ENCODE data around the gene HYLS1.
"Not testable (repeated sequence)": the region's sequence is repeated elsewhere in the genome, so short reads cannot be mapped to it uniquely, and the experiment has no call there.

Gene HYLS1

DNA sequence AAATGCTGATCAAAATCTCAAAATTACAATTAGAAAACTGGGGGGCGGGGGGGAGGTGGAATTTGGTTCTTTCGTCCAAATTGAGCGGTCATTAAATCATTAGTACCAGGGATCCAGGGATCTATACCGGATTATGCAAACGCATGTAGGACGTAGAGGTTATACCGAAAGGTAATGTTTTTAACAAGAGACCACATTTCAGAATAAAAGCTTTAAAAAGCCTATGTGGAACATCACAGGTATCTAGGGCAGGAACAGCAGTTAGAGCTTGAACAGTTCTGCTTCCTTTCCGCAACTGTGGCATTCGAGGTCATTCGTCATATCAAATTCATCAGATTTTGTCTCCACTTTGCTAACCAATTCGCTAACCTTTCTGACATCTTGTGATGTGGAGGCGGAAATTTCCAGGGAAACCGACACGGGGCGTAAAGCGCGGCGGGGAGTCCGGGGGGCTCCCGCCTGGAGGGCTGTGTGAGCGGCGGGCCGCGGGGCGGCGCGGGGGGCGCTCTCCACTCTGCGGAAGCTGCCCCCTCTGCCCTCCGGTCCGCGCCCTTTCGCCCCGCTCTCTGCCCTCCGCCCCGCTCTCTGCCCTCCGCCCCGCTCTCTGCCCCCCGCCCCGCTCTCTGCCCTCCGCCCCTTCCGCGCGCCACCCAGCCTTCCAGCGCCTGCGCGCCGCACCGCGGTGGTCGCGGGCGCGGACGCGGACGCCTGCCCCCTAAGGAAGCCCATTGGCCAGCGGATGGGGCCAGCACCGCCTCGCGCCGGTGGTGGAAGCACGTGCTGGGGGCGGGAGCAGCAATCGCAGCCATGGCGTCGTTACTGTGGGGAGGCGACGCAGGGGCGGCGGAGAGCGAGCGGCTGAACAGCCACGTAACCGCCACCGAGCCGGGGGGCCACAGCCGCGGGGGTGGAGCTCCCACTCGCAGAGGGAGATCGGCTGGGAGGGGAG lies 16.5 kb downstream of the HYLS1 start, which contains the start of gene DDX25:
TSS of gene DDX25 (plus strand) at position 798 of the 949 bp plus-strand sequence. CDS start at position 808, 10 bp downstream.
- DNase-seq: peak; percentile 42

DNA sequence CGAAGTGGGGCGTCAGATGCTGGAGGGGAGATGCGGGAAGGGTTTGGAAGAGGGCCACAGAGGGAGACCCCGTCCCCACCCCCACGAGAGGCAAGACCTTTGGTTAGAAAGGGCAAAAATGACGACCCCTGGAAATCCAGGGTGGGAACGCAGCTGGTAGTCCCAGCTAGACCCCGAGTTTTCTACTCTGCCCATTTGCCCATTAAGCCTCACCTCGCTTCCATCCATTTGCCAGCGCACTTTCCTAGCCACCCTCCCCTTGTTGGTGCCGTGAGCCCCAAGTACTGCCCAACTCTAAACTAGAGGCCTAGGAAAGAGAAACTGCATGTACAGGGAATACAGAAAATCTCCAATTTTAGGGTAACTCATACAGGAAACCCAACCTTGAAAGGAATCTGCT lies 17.2 kb downstream of the HYLS1 start:
- DNase-seq: no peak

DNA sequence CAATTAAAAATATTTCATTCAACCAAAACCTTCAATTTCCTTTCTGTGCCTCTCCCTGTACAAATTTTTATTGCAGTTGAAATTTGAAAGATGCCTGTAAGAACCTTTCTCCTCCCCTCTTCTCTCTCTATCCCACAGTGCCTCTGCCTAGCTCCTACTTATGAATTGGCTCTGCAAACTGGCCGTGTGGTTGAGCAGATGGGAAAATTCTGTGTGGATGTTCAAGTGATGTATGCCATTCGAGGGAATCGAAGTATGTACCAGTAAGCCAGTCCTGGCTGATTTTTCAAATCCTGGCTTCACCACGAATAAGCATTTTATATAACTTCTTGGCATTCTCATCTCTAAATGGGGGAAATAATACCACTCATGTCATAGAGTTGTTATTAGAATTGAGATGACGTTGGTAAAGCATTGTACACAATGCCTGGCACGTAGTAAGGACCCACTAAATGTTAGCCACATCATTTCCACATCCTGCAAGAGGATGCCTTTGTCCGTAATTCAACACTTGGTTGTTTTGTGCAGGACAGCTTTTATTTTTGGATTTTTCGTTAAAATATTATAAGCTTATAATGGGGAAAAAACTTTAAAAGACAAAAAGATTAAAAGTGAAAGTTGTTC lies 22.9 kb downstream of the HYLS1 start:
- no peak for DNase-seq

DNA sequence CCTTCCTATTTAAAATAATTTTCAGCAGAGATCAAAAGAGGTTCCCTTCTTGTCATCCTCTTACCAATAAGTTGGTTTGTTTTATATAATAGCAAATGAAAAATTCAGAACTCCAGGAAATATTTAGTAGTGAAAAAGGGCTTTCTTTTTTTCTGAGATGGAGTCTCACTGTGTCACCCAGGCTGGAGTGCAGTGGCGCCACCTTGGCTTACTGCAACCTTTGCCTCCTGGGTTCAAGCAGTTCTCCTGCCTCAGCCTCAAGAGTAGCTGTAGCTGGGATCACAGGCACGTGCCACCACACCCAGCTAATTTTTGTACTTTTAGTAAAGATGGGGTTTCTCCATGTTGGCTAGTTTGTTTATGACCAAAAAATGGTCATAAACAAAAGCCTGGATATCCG lies 27.1 kb downstream of the HYLS1 start:
- DNase-seq: not testable (repeated sequence)

DNA sequence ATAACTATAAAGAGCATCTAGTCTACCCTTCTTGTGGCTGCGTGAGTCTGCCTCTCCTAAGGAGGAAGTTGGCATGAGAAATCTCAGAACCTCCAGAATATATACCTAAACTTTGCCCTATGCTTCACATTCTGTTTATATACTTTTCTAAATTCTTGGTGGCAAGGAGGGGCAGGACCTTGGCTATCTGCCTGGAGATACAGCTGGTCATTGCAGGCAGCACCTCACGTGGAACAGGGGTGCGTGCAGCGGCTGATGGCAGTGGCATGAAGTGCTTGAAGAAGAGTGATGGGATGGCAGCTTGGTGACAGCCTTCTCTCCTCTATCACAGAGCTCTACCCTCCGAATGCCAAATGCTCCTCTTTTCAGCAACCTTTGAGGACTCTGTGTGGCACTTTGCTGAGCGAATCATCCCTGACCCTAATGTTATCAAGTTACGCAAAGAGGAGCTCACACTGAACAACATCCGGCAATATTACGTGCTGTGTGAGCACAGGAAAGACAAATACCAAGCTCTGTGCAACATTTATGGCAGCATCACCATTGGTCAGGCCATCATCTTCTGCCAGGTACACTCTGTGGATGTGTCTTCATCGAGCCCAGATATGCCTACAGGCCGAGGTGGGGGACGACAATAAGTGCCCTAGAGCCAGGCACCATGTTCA lies 29.3 kb downstream of the HYLS1 start:
- no peak for DNase-seq

DNA sequence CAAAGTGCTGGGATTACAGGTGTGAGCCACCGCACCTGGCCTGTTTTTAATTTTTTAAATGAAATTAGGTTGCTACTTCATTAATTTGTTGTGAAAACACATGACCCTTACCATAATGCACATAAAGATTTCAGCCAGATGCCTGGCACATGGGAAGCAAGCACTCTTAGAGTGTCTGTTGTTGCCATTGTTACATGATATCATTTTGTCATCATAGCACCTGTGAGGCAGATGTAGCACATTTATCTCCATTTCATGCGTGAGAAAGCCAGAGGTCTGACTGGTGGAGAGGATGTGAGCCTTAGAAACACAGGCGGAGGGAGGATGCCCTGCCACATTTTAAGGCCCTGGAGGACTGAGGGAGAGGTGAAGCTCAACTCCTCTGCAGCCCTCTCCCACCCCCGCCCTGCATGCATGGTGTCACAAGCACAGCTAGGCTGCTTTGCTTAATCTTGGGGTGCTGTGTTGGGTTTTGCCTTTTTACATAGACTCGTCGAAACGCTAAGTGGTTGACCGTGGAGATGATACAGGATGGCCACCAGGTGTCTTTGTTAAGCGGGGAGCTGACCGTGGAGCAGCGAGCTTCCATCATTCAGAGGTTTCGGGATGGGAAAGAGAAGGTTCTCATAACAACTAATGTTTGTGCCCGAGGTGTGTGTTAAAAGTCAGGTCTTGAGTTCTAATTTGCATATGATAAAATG lies 30.8 kb downstream of the HYLS1 start:
- DNase-seq: no peak

DNA sequence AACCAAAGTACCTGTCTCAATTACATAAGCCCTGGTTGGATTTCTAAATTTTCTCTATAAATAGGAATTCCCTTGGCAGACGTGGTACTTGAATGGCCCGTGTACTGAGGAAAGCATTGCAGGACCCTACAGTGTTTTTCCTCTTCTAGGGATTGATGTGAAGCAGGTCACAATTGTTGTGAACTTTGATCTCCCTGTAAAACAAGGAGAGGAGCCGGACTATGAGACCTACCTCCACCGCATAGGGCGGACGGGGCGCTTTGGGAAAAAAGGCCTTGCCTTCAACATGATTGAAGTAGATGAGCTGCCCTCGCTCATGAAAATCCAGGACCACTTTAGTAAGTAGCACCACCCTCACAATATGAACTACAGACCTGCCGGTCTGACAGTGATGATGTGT lies 33.6 kb downstream of the HYLS1 start:
- no peak for DNase-seq

DNA sequence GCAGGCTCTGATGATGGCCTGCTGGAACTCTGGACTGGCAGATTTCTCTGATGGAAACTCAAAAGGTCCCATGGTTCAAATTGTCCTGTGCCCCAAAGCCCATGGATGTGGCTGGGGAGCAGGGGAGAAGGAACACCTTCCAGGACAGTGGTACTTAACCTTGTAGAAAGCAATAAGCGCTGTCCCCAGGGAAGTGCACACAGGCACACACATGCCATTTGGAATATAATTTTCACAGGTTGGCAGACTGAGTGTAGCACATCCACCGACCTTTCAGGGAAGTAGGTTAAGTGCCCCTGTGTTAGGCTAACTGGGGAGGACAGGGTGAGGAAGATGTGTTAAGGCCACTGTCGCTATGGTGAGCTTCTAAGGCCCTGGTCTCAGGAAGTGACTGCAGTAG lies 34.7 kb downstream of the HYLS1 start:
- no peak for DNase-seq

DNA sequence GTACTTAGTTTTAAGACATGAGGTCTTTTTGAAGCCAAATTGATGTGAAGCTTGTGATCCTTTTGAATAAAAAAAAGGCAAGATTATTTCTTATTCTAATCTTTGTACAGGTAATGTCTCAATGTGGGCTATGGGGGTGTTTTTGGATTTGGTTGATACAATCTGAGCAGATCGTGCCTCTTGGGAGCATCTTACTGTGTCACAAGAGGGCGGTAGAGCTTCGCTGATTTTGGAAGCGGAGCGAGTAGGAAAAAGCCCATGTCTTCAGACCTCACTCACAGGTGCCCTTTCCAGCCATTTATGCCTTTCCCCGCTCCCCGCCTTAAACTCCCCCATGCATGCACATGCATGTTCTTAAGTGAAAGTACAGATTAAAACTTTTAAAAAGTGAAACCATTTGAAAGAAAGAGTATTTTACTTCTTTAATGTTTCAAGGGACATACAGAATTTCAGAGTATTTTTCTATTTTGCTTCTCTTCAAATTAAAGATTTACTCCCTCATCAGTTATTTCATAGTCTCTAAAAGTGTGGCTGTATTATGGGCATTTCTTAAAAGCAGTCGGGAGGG lies 35.6 kb downstream of the HYLS1 start:
- peak; percentile 82 for DNase-seq

DNA sequence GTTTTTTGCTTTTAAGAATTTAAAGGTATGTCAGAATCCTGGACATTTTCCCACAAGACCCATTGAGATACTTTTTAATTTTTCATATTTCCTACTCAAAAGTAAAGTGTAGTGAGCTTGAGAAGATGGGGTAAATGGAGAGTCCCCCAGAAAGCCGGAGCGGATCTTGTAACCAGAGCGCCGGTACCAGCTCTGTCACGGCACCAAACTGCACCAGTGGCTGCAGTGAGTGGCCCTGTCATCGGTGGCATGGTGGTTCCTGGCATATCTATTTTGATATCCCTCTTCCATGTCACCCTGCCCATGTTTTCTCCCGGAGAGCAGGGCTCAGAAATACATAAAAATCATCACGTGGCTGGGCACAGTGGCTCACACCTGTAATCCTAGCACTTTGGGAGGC lies 36.2 kb downstream of the HYLS1 start:
- DNase-seq: no peak

DNA sequence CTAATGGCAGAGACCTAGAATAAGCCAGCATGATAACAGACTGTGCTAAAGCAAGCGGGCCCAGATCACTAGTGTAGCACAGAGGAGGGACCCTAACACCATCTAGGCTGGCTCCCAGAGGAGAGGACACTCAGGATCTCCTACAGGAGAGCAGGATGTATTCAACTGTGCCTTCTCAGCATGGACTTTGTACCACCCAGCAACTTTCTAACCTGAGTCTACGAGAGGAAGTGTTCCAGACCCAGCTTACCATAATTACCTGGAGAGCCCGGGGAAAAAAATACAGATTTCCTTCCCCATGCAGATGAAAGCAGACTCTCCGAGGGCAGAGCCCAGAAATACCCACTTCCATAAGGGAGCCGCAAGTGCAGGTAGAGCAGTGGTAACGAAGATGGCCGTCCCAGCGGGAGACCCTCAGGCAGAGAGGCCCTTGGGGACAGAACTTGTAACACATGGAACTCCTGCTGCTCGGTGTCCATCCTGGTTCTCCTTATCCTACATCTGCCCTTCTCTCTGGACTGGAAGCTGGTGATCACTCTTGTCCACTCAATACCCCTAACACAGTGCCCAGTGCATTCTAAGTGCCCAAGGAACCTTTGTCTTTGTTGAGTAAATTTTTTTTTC lies 37.0 kb downstream of the HYLS1 start:
- DNase-seq: no peak

DNA sequence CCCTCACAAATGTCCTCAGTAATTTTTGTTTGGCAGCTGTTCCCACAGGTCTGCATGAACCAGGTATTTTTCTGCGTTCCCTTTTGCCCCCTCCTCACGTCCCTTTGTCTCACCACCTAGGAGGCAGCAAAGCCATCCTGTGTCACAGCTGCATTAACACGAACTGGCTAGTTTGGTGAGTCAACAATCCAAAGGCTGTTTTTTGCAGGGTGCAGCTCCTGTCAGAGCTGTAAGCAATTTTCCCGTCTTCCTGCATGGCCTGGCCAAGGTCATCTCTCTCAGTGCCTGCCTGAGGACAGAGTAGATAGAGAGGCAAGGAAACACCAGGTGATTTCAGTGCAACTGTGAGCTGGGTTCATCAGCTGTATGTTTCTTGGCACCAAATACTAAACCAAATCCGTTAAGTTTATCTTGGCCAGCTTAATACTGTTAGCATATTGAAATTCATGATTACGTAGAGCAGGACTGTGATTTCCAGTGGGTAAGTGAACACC lies 37.8 kb downstream of the HYLS1 start:
- no peak for DNase-seq

DNA sequence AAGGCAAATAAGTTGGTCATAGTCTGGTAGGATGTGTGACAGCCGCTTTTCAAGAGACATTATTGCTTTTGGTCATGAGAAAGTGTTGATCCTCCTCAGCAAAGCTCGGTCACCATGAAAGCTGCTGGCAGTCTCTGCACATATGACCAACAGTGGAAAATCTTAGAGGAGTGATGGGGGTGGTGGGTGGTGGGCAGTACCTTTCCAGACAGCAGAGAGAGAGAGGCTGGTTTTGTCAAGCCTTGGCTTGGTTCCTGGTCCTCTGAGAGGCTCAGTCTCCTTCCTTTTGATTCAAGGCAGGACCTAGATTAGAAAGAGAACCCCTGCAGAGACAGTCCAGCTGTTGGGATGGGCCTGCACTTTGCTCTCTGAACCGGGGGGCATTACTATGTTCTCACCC lies 38.3 kb downstream of the HYLS1 start:
- DNase-seq: no peak

DNA sequence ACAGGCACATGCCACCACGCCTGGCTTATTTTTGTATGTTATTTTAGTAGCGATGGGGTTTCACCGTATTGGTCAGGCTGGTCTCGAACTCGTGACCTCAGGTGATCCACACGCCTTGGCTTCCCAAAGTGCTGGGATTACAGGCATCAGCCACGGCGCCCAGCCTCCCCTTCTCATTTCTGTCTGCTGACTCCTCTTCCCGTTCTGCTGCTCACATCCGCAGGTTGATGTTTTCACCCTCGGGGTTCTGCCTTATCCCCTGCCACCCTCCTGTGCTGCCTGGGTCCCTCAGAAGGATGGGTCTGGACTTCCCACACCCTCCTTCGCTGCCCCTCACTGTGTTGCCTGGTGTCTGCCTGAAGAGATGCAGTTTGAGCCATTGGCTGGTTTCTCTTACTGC lies 39.2 kb downstream of the HYLS1 start:
- no peak for DNase-seq

DNA sequence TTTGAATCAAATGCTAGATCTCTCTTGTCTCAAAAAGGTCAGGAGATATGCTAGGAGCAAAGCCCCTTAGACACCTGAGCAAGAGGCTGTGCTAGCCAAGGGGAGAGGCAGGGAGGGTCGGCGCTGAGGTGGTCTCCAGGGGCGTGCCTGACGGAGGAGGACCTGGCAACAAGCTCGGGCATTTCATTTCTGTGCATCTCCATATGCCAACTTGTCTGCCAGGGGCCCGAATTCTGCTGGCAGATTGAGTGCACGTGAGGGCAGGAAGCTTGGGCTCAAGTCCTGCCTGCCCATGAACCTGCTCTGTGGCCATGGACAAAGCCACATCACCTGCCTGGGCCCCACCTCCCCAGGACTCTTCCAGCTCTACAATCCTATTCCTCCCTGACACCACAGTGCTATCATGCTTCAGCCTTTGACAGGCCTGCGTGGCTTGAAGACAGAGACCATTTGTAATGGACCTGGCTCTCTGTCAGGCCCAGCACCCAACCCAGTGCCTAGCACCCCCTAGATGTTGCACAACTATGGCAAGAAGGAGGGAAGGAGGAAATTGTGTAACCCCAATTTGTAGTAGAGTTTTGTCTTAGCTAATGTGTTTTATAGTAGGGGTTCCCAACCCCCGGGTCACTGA lies 42.1 kb downstream of the HYLS1 start:
- DNase-seq: no peak

DNA sequence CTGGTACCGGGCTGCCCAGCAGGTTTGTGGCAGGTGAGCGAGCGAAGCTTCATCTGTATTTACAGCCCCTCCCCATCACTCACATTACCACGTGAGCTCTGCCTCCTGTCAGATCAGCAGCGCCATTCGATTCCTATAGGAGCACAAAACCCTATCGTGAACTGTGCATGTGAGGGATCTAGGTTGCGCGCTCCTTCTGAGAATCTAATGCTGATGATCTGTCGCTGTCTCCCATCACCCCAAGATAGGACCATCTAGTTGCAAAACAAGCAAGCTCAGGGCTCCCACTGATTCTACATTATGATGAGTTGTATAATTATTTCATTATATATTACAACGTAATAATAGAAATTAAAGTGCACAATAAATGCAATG lies 42.6 kb downstream of the HYLS1 start:
- no peak for DNase-seq

DNA sequence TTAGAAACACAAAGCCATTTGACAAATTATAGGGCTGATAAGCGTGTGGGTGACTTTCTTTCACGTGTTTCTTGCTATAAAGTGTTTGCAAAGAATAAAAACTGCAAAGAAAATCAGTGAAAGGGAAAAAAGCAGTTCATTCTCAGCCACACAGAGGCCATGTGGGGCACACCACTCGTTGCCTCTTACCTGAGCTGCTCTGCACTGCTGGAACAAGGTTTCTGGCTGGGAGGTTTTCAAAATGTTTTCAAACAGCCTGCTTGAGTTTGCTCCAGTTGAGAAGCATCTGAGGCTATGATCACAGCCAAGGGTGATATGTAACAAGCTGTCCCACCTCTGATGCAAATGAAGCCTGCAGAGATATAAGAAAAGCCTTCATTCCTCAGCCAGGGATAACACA lies 43.6 kb downstream of the HYLS1 start:
- DNase-seq: no peak

DNA sequence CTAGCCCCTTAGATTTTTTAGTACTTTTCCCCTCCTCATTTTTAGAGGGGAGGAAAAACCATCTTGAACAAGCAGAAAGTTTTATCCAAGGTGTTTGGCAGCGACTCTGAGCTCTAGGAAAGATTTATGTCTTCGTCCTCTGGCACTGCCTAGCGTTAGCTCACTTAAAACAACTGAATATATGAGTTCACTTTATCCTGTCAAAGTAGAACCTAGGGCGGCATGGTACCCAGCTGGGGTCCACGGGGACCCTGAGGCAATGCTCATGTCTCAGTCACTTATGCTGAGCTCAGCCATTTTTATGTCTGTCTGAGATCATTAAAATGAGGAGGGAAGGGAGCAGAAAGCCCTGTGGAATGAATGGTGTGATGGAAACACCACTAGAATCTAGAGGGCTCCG lies 44.2 kb downstream of the HYLS1 start:
- no peak for DNase-seq

DNA sequence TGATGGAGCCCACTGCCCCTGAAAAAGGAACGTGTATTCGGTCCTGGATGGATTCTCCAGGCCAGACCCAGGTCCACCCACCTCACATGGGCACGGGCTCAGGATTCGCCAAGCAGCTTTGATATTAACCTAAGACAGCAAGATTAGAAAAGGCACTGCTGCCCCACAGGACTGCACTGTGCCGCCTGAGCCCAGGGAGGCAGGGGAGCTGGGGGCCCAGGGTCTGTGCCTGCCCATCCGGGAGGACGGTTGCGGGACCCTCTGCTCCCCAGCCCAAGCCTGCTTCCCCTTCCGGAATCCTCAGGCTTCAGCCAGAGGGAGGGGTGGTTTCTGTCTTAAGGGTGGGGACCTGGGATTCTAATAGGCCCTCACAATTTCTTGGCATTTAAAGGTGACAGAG lies 44.8 kb downstream of the HYLS1 start:
- no peak for DNase-seq

DNA sequence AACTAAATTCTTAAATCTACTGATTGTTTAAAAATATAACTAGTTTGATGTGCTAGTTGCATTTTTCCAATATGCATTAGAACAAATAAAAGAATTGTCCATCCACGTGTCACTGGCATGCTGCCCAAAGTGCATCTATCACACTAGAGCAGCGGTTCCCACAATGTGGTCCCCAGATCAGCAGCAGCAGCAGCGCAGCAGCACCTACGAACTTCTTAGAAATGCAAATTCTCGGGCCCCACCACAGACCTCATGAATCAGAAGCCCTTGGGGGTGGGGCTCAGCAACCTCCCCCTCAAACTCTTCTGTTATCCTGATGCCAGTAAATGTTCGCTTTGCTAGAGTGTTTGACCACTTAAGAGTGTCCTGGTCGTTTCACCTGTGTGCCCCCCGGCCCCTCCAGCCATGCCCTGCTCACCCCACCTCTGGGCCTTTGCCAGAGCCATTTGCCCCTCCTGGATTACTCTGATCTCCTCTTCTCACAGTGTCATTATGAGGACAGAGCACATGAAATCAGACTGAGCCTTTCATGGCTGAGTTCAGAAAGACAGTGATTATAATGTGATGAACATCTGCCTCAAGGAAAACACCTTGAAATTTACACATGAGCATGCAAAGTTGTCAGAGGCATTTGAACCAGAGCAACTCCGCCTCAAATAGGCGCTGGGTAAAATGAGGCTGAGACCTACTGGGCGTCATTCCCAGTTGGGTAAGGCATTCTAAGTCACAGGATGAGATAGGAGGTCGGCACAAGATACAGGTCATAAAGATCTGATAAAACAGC lies 45.8 kb downstream of the HYLS1 start:
- no peak for DNase-seq

DNA sequence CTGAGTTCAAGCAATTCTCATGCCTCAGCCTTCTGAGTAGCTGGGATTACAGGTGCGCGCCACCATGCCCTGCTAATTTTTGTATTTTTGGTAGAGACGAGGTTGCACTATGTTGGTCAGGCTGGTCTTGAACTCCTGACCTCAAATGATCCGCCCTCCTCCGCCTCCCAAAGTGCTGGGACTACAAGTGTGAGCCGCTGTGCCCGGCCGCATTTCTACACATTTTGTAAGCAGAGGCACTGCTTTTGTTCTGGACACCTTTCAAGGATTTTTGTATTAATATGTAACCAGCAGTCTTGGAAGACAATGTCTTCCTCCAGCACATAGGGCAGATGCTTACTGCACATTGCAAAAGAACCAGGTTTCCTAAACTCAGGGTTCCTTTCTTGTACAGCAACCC lies 47.0 kb downstream of the HYLS1 start:
- DNase-seq: no peak

Measured in NCI-H1105 treated with DMSO at 0.1 percent for 48 hours (cell line).